Adrenal gland (tissue), 5 donors: ENCODE data around the gene ARHGAP22.

Source experiments
- CTCF ChIP-seq, 6 experiments: fragments of 450-650 bp in 4 of 6; fragments of 200-600 bp in 2 of 6; sonication (generic) in 1 of 6; IDR thresholded peaks; 1 replicate in 5 of 6; 2 replicates in 1 of 6; pipeline versions ENCODE4 v1.5.1 to v1.8.0; 2016 to 2021; ENCODE audit warnings: antibody characterized with exemption in 6 of 6, mild to moderate bottlenecking in 2 of 6, moderate library complexity in 1 of 6
- POLR2A ChIP-seq, 2 donors: fragments of 450-650 bp; IDR thresholded peaks; one replicate each; pipeline ENCODE4 v1.6.1; 2017; ENCODE audit warnings: antibody characterized with exemption in 2 of 2, mild to moderate bottlenecking in 2 of 2, moderate library complexity in 1 of 2
- donor health status: DM: no; HTN: no; CAD: no.

- TF ChIP-seq CTCF (IDR thresholded peaks at IDR 0.05) (no peak), POLR2A (IDR thresholded peaks at IDR 0.05) (no peak)
Observed at GRCh38 chr10:48511066-48511874, 93.6 kb downstream of the ARHGAP22 start.
